ENCODE measurements around the gene NRARP. TPM values are rescaled to one million over a fixed set of nuclear protein-coding genes. Genes with fewer than 3 reads are reported as not detected.

NRARP gene
- total RNA-seq, 6 donors from 2014 or later, result 3.1 to 26.9 (median 9.5) TPM

GRCh38 chr9:137315581-137316011 lies 13.5 kb upstream of the NRARP start:
- WGBS, 2 donors, result 40 to 47% methylated on average over 6 to 16 of the region's 18 CpGs
- no peaks in the 10 kb centered on the region for H3K9me3 ChIP-seq
- peak overlapping the region; percentile 46 to 80 (median 58) for H3K27ac ChIP-seq
- no peaks in the 10 kb centered on the region for H3K36me3 ChIP-seq
- DNase-seq (peak in 1 of 2 donors; percentile 72), ATAC-seq (ENCODE audit: low FRiP score in 2 of 2) (no peak)
- peak overlapping the region in 3 of 4 donors; percentile 31 to 52 (median 38) for H3K4me3 ChIP-seq
- H3K27me3 ChIP-seq, result peaks cover 0 to 14% (median 6%) of the 10 kb centered on the region in 4 donors
- peaks cover 23 to 68% (median 31%) of the 10 kb centered on the region in 4 donors for H3K4me1 ChIP-seq
- no peak for TF ChIP-seq EP300 (IDR thresholded peaks at IDR 0.05)
- TF ChIP-seq POLR2A (IDR thresholded peaks at IDR 0.05), result no peak
- TF ChIP-seq POLR2AphosphoS5 (IDR thresholded peaks at IDR 0.05), result no peak
- TF ChIP-seq CTCF (IDR thresholded peaks at IDR 0.05), result no peak

GRCh38 chr9:137314561-137315560 lies 12.8 kb upstream of the NRARP start:
- WGBS, 2 donors, result 60 to 67% methylated on average over 3 to 40 of the region's 42 CpGs
- Histone ChIP-seq H3K9me3 (no peaks in the 10 kb centered on the region), H3K4me3 (no peak overlapping the region), H3K36me3 (no peaks in the 10 kb centered on the region), H3K4me1 (peaks cover 16 to 60% (median 24%) of the 10 kb centered on the region in 4 donors), H3K27ac (peak overlapping the region in 3 of 4 donors; percentile 46 to 80 (median 69)), H3K27me3 (peaks cover 0 to 14% (median 6%) of the 10 kb centered on the region in 4 donors)
- TF ChIP-seq CTCF (IDR thresholded peaks at IDR 0.05) (no peak), POLR2A (IDR thresholded peaks at IDR 0.05) (no peak), POLR2AphosphoS5 (IDR thresholded peaks at IDR 0.05) (no peak), EP300 (IDR thresholded peaks at IDR 0.05) (no peak)
- ATAC-seq (ENCODE audit: low FRiP score in 2 of 2) (no peak), DNase-seq (peak in 1 of 2 donors; percentile 78)

DNA sequence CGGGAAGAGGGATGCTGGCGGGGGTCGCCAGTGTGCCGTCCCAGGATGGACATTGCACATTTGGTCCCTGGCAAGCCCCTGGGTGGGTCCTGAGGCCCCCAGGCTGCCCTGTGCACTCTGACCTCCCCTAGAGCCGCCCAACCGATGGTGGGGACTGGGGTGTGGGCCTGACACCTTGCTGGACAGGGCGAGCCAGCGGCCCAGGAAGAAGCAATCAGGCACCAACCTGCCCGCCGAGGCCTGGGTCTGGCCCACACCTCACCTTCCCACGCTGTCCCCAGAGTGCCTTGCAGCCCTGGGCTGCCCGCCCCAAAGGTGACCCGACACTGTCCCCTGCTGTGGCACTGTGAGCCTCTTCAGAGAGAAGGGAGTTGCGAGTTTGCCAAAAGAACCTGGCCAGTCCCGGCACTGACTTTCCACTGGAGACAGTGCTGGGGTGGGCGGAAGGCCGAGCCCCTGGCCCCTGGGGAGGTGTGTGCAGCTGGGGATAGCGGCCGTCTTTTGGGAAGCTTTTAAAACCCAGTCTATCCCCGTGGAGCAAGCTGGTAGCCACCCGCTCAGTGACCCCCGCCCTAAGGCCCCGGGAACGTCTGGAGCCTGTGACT lies 12.0 kb upstream of the NRARP start:
- TF ChIP-seq CTCF (IDR thresholded peaks at IDR 0.05) (peak in 2 of 6 experiments; percentile 43 to 54), POLR2A (IDR thresholded peaks at IDR 0.05) (no peak), EP300 (IDR thresholded peaks at IDR 0.05) (no peak), POLR2AphosphoS5 (IDR thresholded peaks at IDR 0.05) (no peak)
- Histone ChIP-seq H3K9me3 (no peaks in the 10 kb centered on the region), H3K36me3 (no peaks in the 10 kb centered on the region), H3K4me1 (peaks cover 16 to 55% (median 19%) of the 10 kb centered on the region in 4 donors), H3K27me3 (peaks cover 0 to 14% (median 6%) of the 10 kb centered on the region in 4 donors), H3K27ac (peak overlapping the region in 2 of 4 donors; percentile 30 to 80), H3K4me3 (no peak overlapping the region)
- DNase-seq (peak in 1 of 2 donors; percentile 75), ATAC-seq (ENCODE audit: low FRiP score in 2 of 2) (no peak)
- 78 to 96% methylated on average over 9 to 24 of the region's 24 CpGs for WGBS, 2 donors

- no peak for TF ChIP-seq POLR2AphosphoS5 (IDR thresholded peaks at IDR 0.05)
- TF ChIP-seq POLR2A (IDR thresholded peaks at IDR 0.05), result no peak
- no peak for TF ChIP-seq EP300 (IDR thresholded peaks at IDR 0.05)
- TF ChIP-seq CTCF (IDR thresholded peaks at IDR 0.05), result no peak
- peaks cover 0 to 14% (median 6%) of the 10 kb centered on the region in 4 donors for H3K27me3 ChIP-seq
- DNase-seq (peak in 1 of 2 donors; percentile 59), ATAC-seq (ENCODE audit: low FRiP score in 2 of 2) (no peak)
- peak overlapping the region in 1 of 4 donors; percentile 80 for H3K27ac ChIP-seq
- no peak overlapping the region for H3K4me3 ChIP-seq
- WGBS, 2 donors, result 86 to 89% methylated on average over 5 to 7 of the region's 9 CpGs
- no peaks in the 10 kb centered on the region for H3K9me3 ChIP-seq
- no peaks in the 10 kb centered on the region for H3K36me3 ChIP-seq
- H3K4me1 ChIP-seq, result peaks cover 16 to 49% (median 19%) of the 10 kb centered on the region in 4 donors
Measured at GRCh38 chr9:137313326-137313936, 11.4 kb upstream of the NRARP start.

Data from upper lobe of left lung (tissue), 6 donors.